Activated CD4-positive, alpha-beta T cell treated with anti-CD3 and anti-CD28 coated beads, Interleukin-2, amount 10 ng/mL, durations not matched to agents 7 days and 5 days (primary cell): Measurements from ENCODE around the gene DISC1. TPM values are rescaled to one million over a fixed set of nuclear protein-coding genes. Genes with fewer than 3 reads are reported as not detected.
"Not testable (repeated sequence)": the region's sequence is repeated elsewhere in the genome, so short reads cannot be mapped to it uniquely, and the experiment has no call there.

ENCODE experiments used
- CTCF ChIA-PET: fragments of 350-600 bp; sonication (Branson Sonifier 250); formaldehyde crosslinking; loops from one replicate; lab custom pipeline; 2021; ENCODE audit warnings: antibody characterized with exemption; lab: Charles Lee
- POLR2A ChIA-PET: fragments of 350-600 bp; sonication (Branson Sonifier 250); formaldehyde crosslinking; loops from one replicate; lab custom pipeline; 2021; ENCODE audit warnings: antibody characterized with exemption; lab: Charles Lee
- DNase-seq: peaks from one replicate; pipeline ENCODE4 v3.0.0-alpha.2; 2020
- H3K27ac Mint-ChIP-seq: one replicate; pipeline ENCODE4 v1.8.0; 2021; ENCODE audit warnings: mild to moderate bottlenecking, moderate library complexity, mixed read lengths
- H3K27me3 Mint-ChIP-seq: one replicate; pipeline ENCODE4 v1.8.0; 2021; ENCODE audit warnings: mixed read lengths
- H3K36me3 Mint-ChIP-seq: one replicate; pipeline ENCODE4 v1.8.0; 2021; ENCODE audit warnings: low read depth, mixed read lengths
- H3K4me1 Mint-ChIP-seq: one replicate; pipeline ENCODE4 v1.8.0; 2021; ENCODE audit warnings: mixed read lengths
- H3K4me3 Mint-ChIP-seq: one replicate; pipeline ENCODE4 v1.8.0; 2021; ENCODE audit warnings: mild to moderate bottlenecking, moderate library complexity, mixed read lengths
- H3K9me3 Mint-ChIP-seq: one replicate; pipeline ENCODE4 v1.8.0; 2021; ENCODE audit warnings: mixed read lengths
- total RNA-seq, 2 experiments: library from RNA; stranded (reverse); gene quantifications; one replicate each; pipeline ENCODE4 v1.2.3, GENCODE V29; 2021

Gene DISC1
- total RNA-seq, 2 experiments from 2014 or later, result 13.3 to 17.0 TPM

- H3K4me1 Mint-ChIP-seq, result peaks cover 2% of the 10 kb centered on the region
- H3K9me3 Mint-ChIP-seq, result peaks cover 32% of the 10 kb centered on the region
- no peak for DNase-seq
- H3K36me3 Mint-ChIP-seq, result peaks cover 25% of the 10 kb centered on the region
- ChIA-PET POLR2A (no interaction called here), CTCF (no interaction called here)
- H3K4me3 Mint-ChIP-seq, result no peak overlapping the region
- H3K27me3 Mint-ChIP-seq, result no peaks in the 10 kb centered on the region
- H3K27ac Mint-ChIP-seq, result no peak overlapping the region
Measured at GRCh38 chr1:231667896-231668506, 41.4 kb downstream of the DISC1 start.

- DNase-seq, result no peak
- Mint-ChIP-seq H3K4me3 (no peak overlapping the region), H3K36me3 (peaks cover 30% of the 10 kb centered on the region), H3K4me1 (no peaks in the 10 kb centered on the region), H3K9me3 (peaks cover 30% of the 10 kb centered on the region), H3K27ac (no peak overlapping the region), H3K27me3 (no peaks in the 10 kb centered on the region)
- ChIA-PET POLR2A (no interaction called here), CTCF (no interaction called here)
Measured at GRCh38 chr1:231668826-231669225, 42.2 kb downstream of the DISC1 start.

GRCh38 chr1:231669864-231670621 is 43.5 kb downstream of the DISC1 start:
- Mint-ChIP-seq H3K9me3 (peaks cover 28% of the 10 kb centered on the region), H3K36me3 (peaks cover 30% of the 10 kb centered on the region)
- H3K27me3 Mint-ChIP-seq, H3K27ac Mint-ChIP-seq, CTCF ChIA-PET, POLR2A ChIA-PET, H3K4me3 Mint-ChIP-seq, DNase-seq, H3K4me1 Mint-ChIP-seq: not testable (repeated sequence)

GRCh38 chr1:231670755-231671154 is 44.2 kb downstream of the DISC1 start:
- no peak for DNase-seq
- Mint-ChIP-seq H3K4me1 (peaks cover 15% of the 10 kb centered on the region), H3K36me3 (peaks cover 34% of the 10 kb centered on the region), H3K4me3 (no peak overlapping the region), H3K27ac (no peak overlapping the region), H3K9me3 (peaks cover 28% of the 10 kb centered on the region), H3K27me3 (no peaks in the 10 kb centered on the region)
- CTCF ChIA-PET, result no interaction called here
- POLR2A ChIA-PET, result no interaction called here

- peaks cover 14% of the 10 kb centered on the region for H3K9me3 Mint-ChIP-seq
- peaks cover 15% of the 10 kb centered on the region for H3K4me1 Mint-ChIP-seq
- peaks cover 24% of the 10 kb centered on the region for H3K36me3 Mint-ChIP-seq
- H3K27ac Mint-ChIP-seq, result no peak overlapping the region
- H3K27me3 Mint-ChIP-seq, result no peaks in the 10 kb centered on the region
- no peak overlapping the region for H3K4me3 Mint-ChIP-seq
- ChIA-PET POLR2A (no interaction called here), CTCF (no interaction called here)
- DNase-seq, result no peak
Measured at GRCh38 chr1:231674575-231674974, 48.0 kb downstream of the DISC1 start.

GRCh38 chr1:231676487-231676886 is 49.9 kb downstream of the DISC1 start:
- Mint-ChIP-seq H3K9me3 (peaks cover 2% of the 10 kb centered on the region), H3K27me3 (no peaks in the 10 kb centered on the region), H3K4me1 (peaks cover 15% of the 10 kb centered on the region), H3K27ac (no peak overlapping the region), H3K4me3 (no peak overlapping the region), H3K36me3 (peaks cover 11% of the 10 kb centered on the region)
- ChIA-PET POLR2A (no interaction called here), CTCF (no interaction called here)
- no peak for DNase-seq

GRCh38 chr1:231677442-231677841 is 50.9 kb downstream of the DISC1 start:
- no peaks in the 10 kb centered on the region for H3K27me3 Mint-ChIP-seq
- ChIA-PET CTCF (no interaction called here), POLR2A (no interaction called here)
- no peak for DNase-seq
- H3K4me1 Mint-ChIP-seq, result peaks cover 15% of the 10 kb centered on the region
- H3K4me3 Mint-ChIP-seq, result no peak overlapping the region
- H3K36me3 Mint-ChIP-seq, result peaks cover 11% of the 10 kb centered on the region
- H3K9me3 Mint-ChIP-seq, result peaks cover 2% of the 10 kb centered on the region
- H3K27ac Mint-ChIP-seq, result no peak overlapping the region

GRCh38 chr1:231678011-231678432 is 51.4 kb downstream of the DISC1 start:
- Mint-ChIP-seq H3K36me3 (peaks cover 11% of the 10 kb centered on the region), H3K4me1 (peaks cover 15% of the 10 kb centered on the region), H3K4me3 (no peak overlapping the region), H3K27me3 (no peaks in the 10 kb centered on the region), H3K9me3 (peaks cover 2% of the 10 kb centered on the region), H3K27ac (no peak overlapping the region)
- ChIA-PET POLR2A (no interaction called here), CTCF (no interaction called here)
- no peak for DNase-seq

- CTCF ChIA-PET, result interaction anchor here (0.6 kb wide), 2 partner anchors 102 to 180 kb away, joined by 3 read pairs; no protein-coding TSS in a partner anchor
- H3K9me3 Mint-ChIP-seq, result no peaks in the 10 kb centered on the region
- POLR2A ChIA-PET, result no interaction called here
- peaks cover 14% of the 10 kb centered on the region for H3K4me1 Mint-ChIP-seq
- peaks cover 6% of the 10 kb centered on the region for H3K36me3 Mint-ChIP-seq
- DNase-seq, result no peak
- no peak overlapping the region for H3K27ac Mint-ChIP-seq
- no peaks in the 10 kb centered on the region for H3K27me3 Mint-ChIP-seq
- H3K4me3 Mint-ChIP-seq, result no peak overlapping the region
Measured at GRCh38 chr1:231679109-231679508, 52.5 kb downstream of the DISC1 start.

GRCh38 chr1:231681006-231681405 is 54.4 kb downstream of the DISC1 start:
- DNase-seq, result no peak
- POLR2A ChIA-PET, result no interaction called here
- H3K36me3 Mint-ChIP-seq, result peaks cover 4% of the 10 kb centered on the region
- no peaks in the 10 kb centered on the region for H3K4me1 Mint-ChIP-seq
- no peak overlapping the region for H3K4me3 Mint-ChIP-seq
- H3K27ac Mint-ChIP-seq, result no peak overlapping the region
- no peaks in the 10 kb centered on the region for H3K9me3 Mint-ChIP-seq
- H3K27me3 Mint-ChIP-seq, result no peaks in the 10 kb centered on the region
- CTCF ChIA-PET, result interaction anchor here (0.6 kb wide), 1 partner anchor 605 kb away, joined by 7 read pairs; no protein-coding TSS in a partner anchor

GRCh38 chr1:231682779-231683178 is 56.2 kb downstream of the DISC1 start:
- Mint-ChIP-seq H3K4me1 (no peaks in the 10 kb centered on the region), H3K9me3 (peaks cover 7% of the 10 kb centered on the region), H3K4me3 (no peak overlapping the region), H3K36me3 (peaks cover 9% of the 10 kb centered on the region), H3K27me3 (no peaks in the 10 kb centered on the region), H3K27ac (no peak overlapping the region)
- ChIA-PET CTCF (interaction anchor here (0.6 kb wide), 1 partner anchor 1038 kb away, joined by 3 read pairs; no protein-coding TSS in a partner anchor), POLR2A (no interaction called here)
- no peak for DNase-seq

- H3K27me3 Mint-ChIP-seq, result no peaks in the 10 kb centered on the region
- H3K27ac Mint-ChIP-seq, result no peak overlapping the region
- peaks cover 9% of the 10 kb centered on the region for H3K9me3 Mint-ChIP-seq
- DNase-seq, result no peak
- no peaks in the 10 kb centered on the region for H3K4me1 Mint-ChIP-seq
- CTCF ChIA-PET, result interaction anchor here (0.6 to 1.2 kb wide), 3 partner anchors 11 to 1039 kb away, joined by 3 to 4 read pairs (median 3); no protein-coding TSS in a partner anchor
- H3K36me3 Mint-ChIP-seq, result peaks cover 9% of the 10 kb centered on the region
- POLR2A ChIA-PET, result no interaction called here
- no peak overlapping the region for H3K4me3 Mint-ChIP-seq
Measured at GRCh38 chr1:231683439-231684165, 57.0 kb downstream of the DISC1 start.
